ENCODE data around the gene MED12.

The MED12 gene

DNA sequence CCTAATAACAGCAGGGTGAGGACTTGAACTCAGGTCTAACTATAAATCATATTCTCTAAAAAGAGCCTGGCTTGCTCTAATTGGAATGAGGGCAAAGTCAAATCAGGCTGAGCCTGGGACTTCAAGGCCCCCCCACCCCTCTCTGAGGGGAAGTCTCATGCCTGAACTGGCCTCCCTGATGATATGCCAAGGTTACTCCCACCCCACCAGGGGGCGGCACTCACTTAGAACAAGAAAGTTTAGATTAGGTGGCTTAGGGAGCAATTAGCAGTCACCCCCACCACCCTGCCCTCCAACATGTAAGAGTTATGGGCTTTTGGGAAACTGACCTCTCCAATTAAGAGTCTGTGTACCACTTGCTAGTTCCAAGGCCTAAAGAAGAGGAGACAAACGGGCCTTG is 20.1 kb upstream of the MED12 start:
- no peak overlapping the region for H3K4me3 ChIP-seq (ENCODE audit: low read depth, low read length)
- TF ChIP-seq, protein P1, sequence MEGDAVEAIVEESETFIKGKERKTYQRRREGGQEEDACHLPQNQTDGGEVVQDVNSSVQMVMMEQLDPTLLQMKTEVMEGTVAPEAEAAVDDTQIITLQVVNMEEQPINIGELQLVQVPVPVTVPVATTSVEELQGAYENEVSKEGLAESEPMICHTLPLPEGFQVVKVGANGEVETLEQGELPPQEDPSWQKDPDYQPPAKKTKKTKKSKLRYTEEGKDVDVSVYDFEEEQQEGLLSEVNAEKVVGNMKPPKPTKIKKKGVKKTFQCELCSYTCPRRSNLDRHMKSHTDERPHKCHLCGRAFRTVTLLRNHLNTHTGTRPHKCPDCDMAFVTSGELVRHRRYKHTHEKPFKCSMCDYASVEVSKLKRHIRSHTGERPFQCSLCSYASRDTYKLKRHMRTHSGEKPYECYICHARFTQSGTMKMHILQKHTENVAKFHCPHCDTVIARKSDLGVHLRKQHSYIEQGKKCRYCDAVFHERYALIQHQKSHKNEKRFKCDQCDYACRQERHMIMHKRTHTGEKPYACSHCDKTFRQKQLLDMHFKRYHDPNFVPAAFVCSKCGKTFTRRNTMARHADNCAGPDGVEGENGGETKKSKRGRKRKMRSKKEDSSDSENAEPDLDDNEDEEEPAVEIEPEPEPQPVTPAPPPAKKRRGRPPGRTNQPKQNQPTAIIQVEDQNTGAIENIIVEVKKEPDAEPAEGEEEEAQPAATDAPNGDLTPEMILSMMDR (IDR thresholded peaks at IDR 0.05; ENCODE audit: low read depth, low read length), result peak; percentile 70
- no peak for TF ChIP-seq POLR2A (IDR thresholded peaks at IDR 0.05; ENCODE audit: extremely low read depth, insufficient read length)
- peak; percentile 86 for DNase-seq (ENCODE audit: low read depth)

DNA sequence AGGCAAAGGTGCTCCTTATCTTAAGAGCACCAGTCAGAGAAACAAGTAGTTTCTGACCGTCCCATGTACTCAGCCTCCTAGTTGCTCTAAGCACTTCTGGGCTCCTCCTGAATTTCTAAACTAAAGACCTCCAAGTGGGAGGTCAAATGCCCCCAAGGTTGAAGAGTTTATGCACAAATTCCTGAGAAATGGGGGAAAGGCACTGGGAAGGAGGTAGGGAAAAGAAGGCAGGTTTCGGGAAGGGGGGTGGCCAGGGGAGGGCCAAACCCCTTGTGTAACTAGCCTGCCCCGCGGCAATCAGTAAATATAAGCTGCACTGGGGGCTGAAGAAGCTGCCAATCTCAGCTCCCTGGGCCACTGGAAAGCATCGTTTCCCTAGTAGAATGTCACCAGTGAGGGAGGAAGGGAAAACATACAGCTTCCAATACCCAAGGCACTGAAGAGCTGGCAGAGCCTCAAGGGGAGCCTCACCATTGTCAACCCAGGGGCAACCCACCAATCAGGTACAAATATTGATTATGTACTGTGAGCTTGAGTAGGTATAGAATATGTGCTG is 19.4 kb upstream of the MED12 start:
- no peak for DNase-seq (ENCODE audit: low read depth)
- H3K4me3 ChIP-seq (ENCODE audit: low read depth, low read length), result no peak overlapping the region
- TF ChIP-seq MYC (IDR thresholded peaks at IDR 0.05; ENCODE audit: low read depth, low read length), result no peak
- no peak for TF ChIP-seq POLR2A (IDR thresholded peaks at IDR 0.05; ENCODE audit: extremely low read depth, insufficient read length)
- TF ChIP-seq, protein P2, sequence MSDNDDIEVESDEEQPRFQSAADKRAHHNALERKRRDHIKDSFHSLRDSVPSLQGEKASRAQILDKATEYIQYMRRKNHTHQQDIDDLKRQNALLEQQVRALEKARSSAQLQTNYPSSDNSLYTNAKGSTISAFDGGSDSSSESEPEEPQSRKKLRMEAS (IDR thresholded peaks at IDR 0.05; ENCODE audit: low read depth, low read length), result no peak

DNA sequence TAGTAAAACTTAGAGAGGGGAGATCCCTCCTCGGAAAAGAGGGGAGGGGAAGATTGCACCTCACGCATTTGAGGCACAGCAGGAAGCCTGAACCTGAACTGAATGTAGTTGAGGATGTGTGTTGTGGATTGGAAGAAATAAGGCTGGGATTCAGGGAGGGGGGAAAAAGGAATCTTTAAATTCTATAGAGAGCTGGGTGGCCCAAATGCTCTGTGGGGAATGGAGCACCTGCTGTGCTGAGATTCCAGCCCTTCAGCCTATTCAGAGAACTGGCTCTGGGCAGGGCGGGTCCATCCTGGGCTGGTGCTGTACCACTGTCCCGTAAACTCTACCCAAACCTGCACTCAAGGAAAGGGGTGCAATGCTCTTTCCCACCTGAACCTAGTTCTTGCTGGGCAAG is 18.7 kb upstream of the MED12 start:
- H3K4me3 ChIP-seq (ENCODE audit: low read depth, low read length), result no peak overlapping the region
- TF ChIP-seq MYC (IDR thresholded peaks at IDR 0.05; ENCODE audit: low read depth, low read length) (no peak), POLR2A (IDR thresholded peaks at IDR 0.05; ENCODE audit: extremely low read depth, insufficient read length) (no peak)
- TF ChIP-seq, protein P2 (IDR thresholded peaks at IDR 0.05; ENCODE audit: low read depth, low read length), result no peak
- TF ChIP-seq, protein P1 (IDR thresholded peaks at IDR 0.05; ENCODE audit: low read depth, low read length), result no peak
- DNase-seq (ENCODE audit: low read depth), result no peak

DNA sequence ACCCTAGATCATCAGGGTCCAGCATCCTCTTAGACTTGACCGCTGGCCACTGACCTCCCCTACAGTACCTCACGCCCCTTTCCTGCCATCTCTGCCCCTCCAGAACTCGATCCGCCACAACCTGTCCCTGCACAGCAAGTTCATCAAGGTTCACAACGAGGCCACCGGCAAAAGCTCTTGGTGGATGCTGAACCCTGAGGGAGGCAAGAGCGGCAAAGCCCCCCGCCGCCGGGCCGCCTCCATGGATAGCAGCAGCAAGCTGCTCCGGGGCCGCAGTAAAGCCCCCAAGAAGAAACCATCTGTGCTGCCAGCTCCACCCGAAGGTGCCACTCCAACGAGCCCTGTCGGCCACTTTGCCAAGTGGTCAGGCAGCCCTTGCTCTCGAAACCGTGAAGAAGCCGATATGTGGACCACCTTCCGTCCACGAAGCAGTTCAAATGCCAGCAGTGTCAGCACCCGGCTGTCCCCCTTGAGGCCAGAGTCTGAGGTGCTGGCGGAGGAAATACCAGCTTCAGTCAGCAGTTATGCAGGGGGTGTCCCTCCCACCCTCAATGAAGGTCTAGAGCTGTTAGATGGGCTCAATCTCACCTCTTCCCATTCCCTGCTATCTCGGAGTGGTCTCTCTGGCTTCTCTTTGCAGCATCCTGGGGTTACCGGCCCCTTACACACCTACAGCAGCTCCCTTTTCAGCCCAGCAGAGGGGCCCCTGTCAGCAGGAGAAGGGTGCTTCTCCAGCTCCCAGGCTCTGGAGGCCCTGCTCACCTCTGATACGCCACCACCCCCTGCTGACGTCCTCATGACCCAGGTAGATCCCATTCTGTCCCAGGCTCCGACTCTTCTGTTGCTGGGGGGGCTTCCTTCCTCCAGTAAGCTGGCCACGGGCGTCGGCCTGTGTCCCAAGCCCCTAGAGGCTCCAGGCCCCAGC is 17.6 kb upstream of the MED12 start:
- no peak overlapping the region for H3K4me3 ChIP-seq (ENCODE audit: low read depth, low read length)
- TF ChIP-seq POLR2A (IDR thresholded peaks at IDR 0.05; ENCODE audit: extremely low read depth, insufficient read length) (no peak), MYC (IDR thresholded peaks at IDR 0.05; ENCODE audit: low read depth, low read length) (no peak)
- TF ChIP-seq, protein P2 (IDR thresholded peaks at IDR 0.05; ENCODE audit: low read depth, low read length), result no peak
- TF ChIP-seq, protein P1 (IDR thresholded peaks at IDR 0.05; ENCODE audit: low read depth, low read length), result no peak
- DNase-seq (ENCODE audit: low read depth), result no peak

DNA sequence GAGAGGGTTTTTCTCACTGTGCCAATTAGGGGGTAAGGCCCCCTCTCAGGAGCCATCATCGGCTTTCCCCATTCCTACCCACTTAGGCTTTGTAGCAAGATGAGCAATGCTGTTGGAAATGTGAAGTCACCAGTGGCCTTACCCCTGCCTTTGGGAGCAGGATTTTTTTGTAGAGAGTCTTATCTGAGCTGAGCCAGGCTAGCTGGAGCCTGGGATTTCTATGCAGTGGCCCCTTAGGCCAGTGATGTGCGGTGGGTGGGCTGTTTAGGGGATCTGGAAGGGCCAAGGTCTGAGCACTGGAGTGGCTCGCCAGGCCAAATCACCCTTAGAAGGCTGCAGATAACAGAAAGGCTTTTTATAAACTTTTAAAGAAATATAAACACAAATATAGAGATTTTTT is 16.1 kb upstream of the MED12 start:
- DNase-seq (ENCODE audit: low read depth), result no peak
- no peak overlapping the region for H3K4me3 ChIP-seq (ENCODE audit: low read depth, low read length)
- no peak for TF ChIP-seq POLR2A (IDR thresholded peaks at IDR 0.05; ENCODE audit: extremely low read depth, insufficient read length)
- TF ChIP-seq, protein P2 (IDR thresholded peaks at IDR 0.05; ENCODE audit: low read depth, low read length), result no peak
- no peak for TF ChIP-seq MYC (IDR thresholded peaks at IDR 0.05; ENCODE audit: low read depth, low read length)
- TF ChIP-seq, protein P1 (IDR thresholded peaks at IDR 0.05; ENCODE audit: low read depth, low read length), result no peak

Data from NB4 (cell line).